Naive thymus-derived CD4-positive, alpha-beta T cell (primary cell): Measurements from ENCODE around the gene COMMD9. TPM values are rescaled to one million over a fixed set of nuclear protein-coding genes. Genes with fewer than 3 reads are reported as not detected.

Source experiments
- ATAC-seq: fragments of 150-1000 bp; cut with Tn5 transposase; 2 replicates; pipeline ENCODE4 v1.10.0; 2021; ENCODE audit warnings: mild to moderate bottlenecking, moderate library complexity
- CTCF ChIA-PET: fragments of 350-600 bp; sonication (Branson Sonifier 250); formaldehyde crosslinking; loops from one replicate; lab custom pipeline; 2021; ENCODE audit warnings: antibody characterized with exemption; lab: Charles Lee
- POLR2A ChIA-PET: fragments of 350-600 bp; sonication (Branson Sonifier 250); formaldehyde crosslinking; loops from one replicate; lab custom pipeline; 2021; ENCODE audit warnings: antibody characterized with exemption, inconsistent platforms; lab: Charles Lee
- DNase-seq, 9 donors: peaks; one replicate each; pipeline versions ENCODE4 v3.0.0 to v3.0.0-alpha.2; 2020 to 2022; ENCODE audit warnings: mixed read lengths in 1 of 9
- H3K27ac ChIP-seq: one replicate; pipeline ENCODE4 v1.7.0; 2013; ENCODE audit warnings: mild to moderate bottlenecking, low read depth, low read length, moderate library complexity
- H3K27me3 ChIP-seq, 2 donors: one replicate each; pipeline ENCODE4 v1.7.0; 2013; ENCODE audit warnings: low read length in 2 of 2, mild to moderate bottlenecking in 2 of 2, moderate library complexity in 2 of 2; ENCODE audit not compliant: control insufficient read depth in 2 of 2, insufficient read depth in 2 of 2
- H3K36me3 ChIP-seq, 3 experiments: 1 replicate in 2 of 3; 2 replicates in 1 of 3; pipeline ENCODE4 v1.7.0; 2013; ENCODE audit warnings: low read length in 3 of 3, mild to moderate bottlenecking in 3 of 3, moderate library complexity in 1 of 3; ENCODE audit not compliant: insufficient read depth in 3 of 3, control insufficient read depth in 2 of 3
- H3K4me1 ChIP-seq, 2 donors: one replicate each; pipeline ENCODE4 v1.7.0; 2013; ENCODE audit warnings: low read length in 2 of 2, mild to moderate bottlenecking in 2 of 2, moderate library complexity in 1 of 2; ENCODE audit not compliant: control insufficient read depth in 2 of 2, insufficient read depth in 2 of 2
- H3K4me3 ChIP-seq: 2 replicates; pipeline ENCODE4 v1.7.0; 2013; ENCODE audit warnings: mild to moderate bottlenecking, low read length
- H3K9me3 ChIP-seq, 3 experiments: 1 replicate in 2 of 3; 2 replicates in 1 of 3; pipeline ENCODE4 v1.7.0; 2013; ENCODE audit warnings: low read length in 3 of 3; ENCODE audit not compliant: control insufficient read depth in 2 of 3
- H3K27ac Mint-ChIP-seq, 9 donors: one replicate each; pipeline ENCODE4 v1.8.0; 2020 to 2022; ENCODE audit warnings: mixed read lengths in 9 of 9, mild to moderate bottlenecking in 8 of 9, moderate library complexity in 5 of 9, inconsistent platforms in 2 of 9
- H3K27me3 Mint-ChIP-seq, 5 donors: one replicate each; pipeline ENCODE4 v1.8.0; 2021 to 2022; ENCODE audit warnings: mixed read lengths in 5 of 5, mild to moderate bottlenecking in 1 of 5
- H3K36me3 Mint-ChIP-seq, 5 donors: one replicate each; pipeline ENCODE4 v1.8.0; 2020 to 2022; ENCODE audit warnings: mixed read lengths in 5 of 5, mild to moderate bottlenecking in 3 of 5, inconsistent platforms in 1 of 5
- H3K4me1 Mint-ChIP-seq, 7 donors: one replicate each; pipeline ENCODE4 v1.8.0; 2020 to 2022; ENCODE audit warnings: mixed read lengths in 7 of 7, mild to moderate bottlenecking in 3 of 7, inconsistent platforms in 1 of 7
- H3K4me3 Mint-ChIP-seq, 10 donors: one replicate each; pipeline ENCODE4 v1.8.0; 2020 to 2022; ENCODE audit warnings: mild to moderate bottlenecking in 10 of 10, mixed read lengths in 10 of 10, moderate library complexity in 6 of 10, inconsistent platforms in 2 of 10
- H3K9me3 Mint-ChIP-seq, 11 donors: one replicate each; pipeline ENCODE4 v1.8.0; 2020 to 2022; ENCODE audit warnings: mixed read lengths in 11 of 11, mild to moderate bottlenecking in 4 of 11, inconsistent platforms in 1 of 11, moderate library complexity in 1 of 11
- intact Hi-C, 2 donors: fragments of 100-400 bp; cut with micrococcal nuclease; formaldehyde crosslinking; loops; one replicate each; pipeline ENCODE4 v1.15.1; 2023
- polyA plus RNA-seq, 2 donors: library from polyadenylated mRNA; unstranded; fragments of 300-500 nt; fragmentation: Illumina TruSeq; gene quantifications; one replicate each; pipeline ENCODE4 v1.2.3, GENCODE V29; 2021
- total RNA-seq, 6 experiments: library from RNA in 5 of 6; stranded (reverse) in 5 of 6; gene quantifications; 1 replicate in 5 of 6; 2 replicates in 1 of 6; pipeline ENCODE4 v1.2.3 and lab custom pipeline; 2021 to 2026

COMMD9 gene
- total and polyA plus RNA-seq, 7 experiments from 2014 or later: 42.6 to 86.1 (median 49.5) TPM

GRCh38 chr11:36304351-36304750 is 15.1 kb upstream of the COMMD9 start:
- Mint-ChIP-seq H3K27ac (no peak overlapping the region), H3K4me3 (no peak overlapping the region), H3K36me3 (no peaks in the 10 kb centered on the region), H3K27me3 (peaks cover 15 to 30% (median 17%) of the 10 kb centered on the region in 5 donors), H3K4me1 (peaks cover 0 to 8% (median 0%) of the 10 kb centered on the region in 7 donors), H3K9me3 (peaks cover 0 to 11% (median under 1%) of the 10 kb centered on the region in 11 donors)
- no peaks in the 10 kb centered on the region for H3K9me3 ChIP-seq
- ATAC-seq: no peak
- intact Hi-C loops: no loop called here
- ChIA-PET POLR2A (no interaction called here), CTCF (no interaction called here)
- no peak overlapping the region for H3K27ac ChIP-seq
- H3K27me3 ChIP-seq: no peaks in the 10 kb centered on the region
- H3K36me3 ChIP-seq: no peaks in the 10 kb centered on the region
- no peak overlapping the region for H3K4me3 ChIP-seq
- peaks cover 0 to 5% of the 10 kb centered on the region in 2 donors for H3K4me1 ChIP-seq
- no peak for DNase-seq

- intact Hi-C loops: no loop called here
- no peaks in the 10 kb centered on the region for H3K36me3 ChIP-seq
- H3K4me3 ChIP-seq: no peak overlapping the region
- POLR2A ChIA-PET: no interaction called here
- no peak overlapping the region for H3K27ac ChIP-seq
- no peak overlapping the region for H3K4me3 Mint-ChIP-seq
- H3K27me3 Mint-ChIP-seq: peaks cover 3 to 15% (median 13%) of the 10 kb centered on the region in 5 donors
- H3K27me3 ChIP-seq: no peaks in the 10 kb centered on the region
- H3K27ac Mint-ChIP-seq: no peak overlapping the region
- no peaks in the 10 kb centered on the region for H3K36me3 Mint-ChIP-seq
- ATAC-seq (no peak), DNase-seq (no peak)
- CTCF ChIA-PET: no interaction called here
- no peaks in the 10 kb centered on the region for H3K4me1 Mint-ChIP-seq
- no peaks in the 10 kb centered on the region for H3K4me1 ChIP-seq
- H3K9me3 ChIP-seq: no peaks in the 10 kb centered on the region
- H3K9me3 Mint-ChIP-seq: peaks cover 0 to 3% (median 0%) of the 10 kb centered on the region in 11 donors
Measured at GRCh38 chr11:36300650-36301049, 11.4 kb upstream of the COMMD9 start.

GRCh38 chr11:36296884-36297543 is 7.8 kb upstream of the COMMD9 start:
- ChIA-PET CTCF (no interaction called here), POLR2A (no interaction called here)
- Histone ChIP-seq H3K9me3 (no peaks in the 10 kb centered on the region), H3K27me3 (no peaks in the 10 kb centered on the region), H3K27ac (no peak overlapping the region), H3K4me3 (no peak overlapping the region), H3K4me1 (no peaks in the 10 kb centered on the region), H3K36me3 (no peaks in the 10 kb centered on the region)
- Mint-ChIP-seq H3K9me3 (peaks cover 0 to 2% (median 0%) of the 10 kb centered on the region in 11 donors), H3K4me1 (peaks cover 0 to 5% (median 0%) of the 10 kb centered on the region in 7 donors), H3K36me3 (no peaks in the 10 kb centered on the region), H3K4me3 (no peak overlapping the region), H3K27ac (no peak overlapping the region), H3K27me3 (peaks cover 0 to 13% (median 11%) of the 10 kb centered on the region in 5 donors)
- DNase-seq: no peak
- ATAC-seq: no peak
- intact Hi-C loops: no loop called here

GRCh38 chr11:36295926-36296325 is 6.7 kb upstream of the COMMD9 start, which contains the start of gene PRR5L:
PRR5L (plus strand) TSS chr11:36296288; CDS start chr11:36401122, 104,834 bp downstream.
- H3K27me3 ChIP-seq: no peaks in the 10 kb centered on the region
- no peaks in the 10 kb centered on the region for H3K36me3 Mint-ChIP-seq
- H3K9me3 Mint-ChIP-seq: no peaks in the 10 kb centered on the region
- POLR2A ChIA-PET: no interaction called here
- intact Hi-C loops: no loop called here
- no peaks in the 10 kb centered on the region for H3K9me3 ChIP-seq
- H3K4me1 ChIP-seq: no peaks in the 10 kb centered on the region
- H3K4me1 Mint-ChIP-seq: peaks cover 0 to 5% (median 0%) of the 10 kb centered on the region in 7 donors
- no peak within 1 kb of the TSS for H3K27ac Mint-ChIP-seq
- H3K36me3 ChIP-seq: no peaks in the 10 kb centered on the region
- no peak for ATAC-seq
- no peak within 1 kb of the TSS for H3K4me3 ChIP-seq
- CTCF ChIA-PET: no interaction called here
- H3K27me3 Mint-ChIP-seq: peaks cover 0 to 6% (median 1%) of the 10 kb centered on the region in 5 donors
- H3K27ac ChIP-seq: no peak within 1 kb of the TSS
- DNase-seq: no peak
- no peak within 1 kb of the TSS for H3K4me3 Mint-ChIP-seq

- Mint-ChIP-seq H3K27ac (no peak overlapping the region), H3K4me1 (peaks cover 13 to 31% (median 24%) of the 10 kb centered on the region in 7 donors), H3K36me3 (no peaks in the 10 kb centered on the region), H3K27me3 (no peaks in the 10 kb centered on the region), H3K9me3 (no peaks in the 10 kb centered on the region), H3K4me3 (no peak overlapping the region)
- H3K27ac ChIP-seq: no peak overlapping the region
- no peaks in the 10 kb centered on the region for H3K36me3 ChIP-seq
- ChIA-PET CTCF (interaction anchor here (0.6 kb wide), 1 partner anchor 206 kb away, joined by 3 read pairs; no protein-coding TSS in a partner anchor), POLR2A (no interaction called here)
- DNase-seq (peak in 1 of 9 donors; percentile 19), ATAC-seq (peak; percentile 14)
- no peak overlapping the region for H3K4me3 ChIP-seq
- peaks cover 6 to 14% of the 10 kb centered on the region in 2 donors for H3K4me1 ChIP-seq
- no peaks in the 10 kb centered on the region for H3K9me3 ChIP-seq
- no peaks in the 10 kb centered on the region for H3K27me3 ChIP-seq
- intact Hi-C loops: loop anchor here in 1 of 2 donors (1.0 to 5.0 kb wide), 6 partner anchors 61 to 455 kb away; no protein-coding TSS in a partner anchor
Measured at GRCh38 chr11:36292311-36292722, 3.1 kb upstream of the COMMD9 start.

- H3K36me3 Mint-ChIP-seq: peaks cover 0 to 5% (median under 1%) of the 10 kb centered on the region in 5 donors
- Histone ChIP-seq H3K36me3 (no peaks in the 10 kb centered on the region), H3K9me3 (no peaks in the 10 kb centered on the region), H3K27me3 (no peaks in the 10 kb centered on the region), H3K27ac (peak overlapping the region; percentile 58), H3K4me1 (peaks cover 6 to 14% of the 10 kb centered on the region in 2 donors), H3K4me3 (peak overlapping the region; percentile 98)
- H3K4me1 Mint-ChIP-seq: peaks cover 24 to 61% (median 48%) of the 10 kb centered on the region in 7 donors
- POLR2A ChIA-PET: interaction anchor here (0.9 to 1.2 kb wide), 2 partner anchors 9 to 222 kb away, joined by 3 to 6 read pairs; partner anchors contain the start of gene TRAF6
- H3K27ac Mint-ChIP-seq: peak overlapping the region; percentile 85 to 98 (median 90)
- peak overlapping the region; percentile 87 to 99 (median 94) for H3K4me3 Mint-ChIP-seq
- no peaks in the 10 kb centered on the region for H3K9me3 Mint-ChIP-seq
- CTCF ChIA-PET: interaction anchor here (0.6 kb wide), 1 partner anchor 14 kb away, joined by 3 read pairs; no protein-coding TSS in a partner anchor
- DNase-seq: no peak
- no peak for ATAC-seq
- intact Hi-C loops: loop anchor here (1.0 to 2.0 kb wide), 8 partner anchors 88 to 1372 kb away; partner anchors contain the start of genes TRAF6 (in 2 of the 2), TRIM44 (in 2 of the 2), APIP (in 1 of the 2) and PDHX (in 1 of the 2)
- H3K27me3 Mint-ChIP-seq: no peaks in the 10 kb centered on the region
Measured at GRCh38 chr11:36288442-36289225, 590 bp downstream of the COMMD9 start.
